ENCODE data around the gene GPR107.

The GPR107 gene

DNA sequence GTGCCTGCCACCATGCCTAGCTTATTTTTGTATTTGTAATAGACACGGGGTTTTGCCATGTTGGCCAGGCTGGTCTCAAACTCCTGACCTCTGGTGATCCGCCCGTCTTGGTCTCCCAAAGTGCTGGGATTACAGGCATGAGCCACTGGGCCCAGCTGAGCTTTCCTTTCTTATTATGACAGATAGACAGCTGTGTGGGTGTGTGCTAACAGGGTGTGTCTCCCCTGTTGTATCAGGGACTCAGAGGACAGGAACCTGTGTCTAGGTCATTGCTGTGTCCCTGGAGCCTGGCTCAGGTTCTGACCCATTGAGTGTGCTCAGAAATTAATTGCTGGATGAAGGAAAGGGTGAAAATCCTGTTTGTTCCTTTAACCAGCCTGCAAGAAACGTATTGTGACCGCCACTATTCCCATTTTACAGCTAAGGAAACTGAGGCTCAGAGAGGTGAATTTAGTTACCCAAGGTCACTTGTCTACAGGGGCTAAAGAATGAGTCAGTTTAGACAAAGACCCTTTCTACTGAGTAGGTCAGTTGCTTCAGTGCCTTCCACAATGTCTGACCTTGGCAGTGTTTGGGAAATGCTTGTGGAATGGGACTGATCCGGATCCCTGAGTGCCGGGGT is 135.3 kb downstream of the GPR107 start:
- no peak for DNase-seq
